DND-41 (cell line): ENCODE measurements around the gene ANKMY1.

Experiments
- EZH2 ChIP-seq: IDR thresholded peaks from 3 replicates; pipeline ENCODE4 v1.6.1; 2012; ENCODE audit warnings: borderline replicate concordance, low read depth, mild to moderate bottlenecking, moderate library complexity, low read length, inconsistent platforms; ENCODE audit not compliant: severe bottlenecking
- TF ChIP-seq, protein P1 (sequence below): IDR thresholded peaks from 2 replicates; pipeline ENCODE4 v1.5.1; 2012; ENCODE audit warnings: borderline replicate concordance, low read length, moderate library complexity, mild to moderate bottlenecking; ENCODE audit not compliant: poor library complexity, severe bottlenecking; ENCODE audit errors: extremely low read depth

DNA sequence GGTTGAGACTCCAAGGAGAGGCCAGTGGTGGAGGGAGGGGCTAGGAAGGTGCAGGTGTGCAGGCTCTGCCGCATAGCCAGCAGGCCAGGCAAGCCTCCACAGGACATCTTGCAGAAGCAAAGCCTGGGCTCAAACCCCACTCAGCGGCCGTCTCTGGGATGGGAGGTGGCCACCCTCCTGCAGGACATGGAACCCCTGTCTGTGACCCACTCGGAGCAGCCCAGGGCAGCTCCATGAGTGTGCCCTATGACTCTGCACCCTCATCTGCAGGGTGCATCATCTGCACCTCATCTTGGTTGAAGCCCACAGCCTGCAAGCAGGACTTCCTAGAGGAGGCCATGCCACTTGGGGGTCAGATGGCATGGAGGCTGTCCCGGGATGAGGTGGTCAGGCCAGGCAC is 76.1 kb downstream of the ANKMY1 start:
- TF ChIP-seq, protein P1, sequence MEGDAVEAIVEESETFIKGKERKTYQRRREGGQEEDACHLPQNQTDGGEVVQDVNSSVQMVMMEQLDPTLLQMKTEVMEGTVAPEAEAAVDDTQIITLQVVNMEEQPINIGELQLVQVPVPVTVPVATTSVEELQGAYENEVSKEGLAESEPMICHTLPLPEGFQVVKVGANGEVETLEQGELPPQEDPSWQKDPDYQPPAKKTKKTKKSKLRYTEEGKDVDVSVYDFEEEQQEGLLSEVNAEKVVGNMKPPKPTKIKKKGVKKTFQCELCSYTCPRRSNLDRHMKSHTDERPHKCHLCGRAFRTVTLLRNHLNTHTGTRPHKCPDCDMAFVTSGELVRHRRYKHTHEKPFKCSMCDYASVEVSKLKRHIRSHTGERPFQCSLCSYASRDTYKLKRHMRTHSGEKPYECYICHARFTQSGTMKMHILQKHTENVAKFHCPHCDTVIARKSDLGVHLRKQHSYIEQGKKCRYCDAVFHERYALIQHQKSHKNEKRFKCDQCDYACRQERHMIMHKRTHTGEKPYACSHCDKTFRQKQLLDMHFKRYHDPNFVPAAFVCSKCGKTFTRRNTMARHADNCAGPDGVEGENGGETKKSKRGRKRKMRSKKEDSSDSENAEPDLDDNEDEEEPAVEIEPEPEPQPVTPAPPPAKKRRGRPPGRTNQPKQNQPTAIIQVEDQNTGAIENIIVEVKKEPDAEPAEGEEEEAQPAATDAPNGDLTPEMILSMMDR = no peak
- no peak for TF ChIP-seq EZH2
